GM19467 (cell line): ENCODE data around the gene NANOGP8.
A peak's percentile ranks its signal among the peaks of the same experiment; 100 is the strongest.
"Not testable (repeated sequence)": the region's sequence is repeated elsewhere in the genome, so short reads cannot be mapped to it uniquely, and the experiment has no call there.

Source experiments
- ATAC-seq: cut with Tn5 transposase; IDR thresholded peaks from one replicate; pipeline ENCODE4 v1.9.1; 2021; ENCODE audit warnings: mild to moderate bottlenecking, moderate library complexity; ENCODE audit not compliant: unreplicated experiment

NANOGP8 gene

DNA sequence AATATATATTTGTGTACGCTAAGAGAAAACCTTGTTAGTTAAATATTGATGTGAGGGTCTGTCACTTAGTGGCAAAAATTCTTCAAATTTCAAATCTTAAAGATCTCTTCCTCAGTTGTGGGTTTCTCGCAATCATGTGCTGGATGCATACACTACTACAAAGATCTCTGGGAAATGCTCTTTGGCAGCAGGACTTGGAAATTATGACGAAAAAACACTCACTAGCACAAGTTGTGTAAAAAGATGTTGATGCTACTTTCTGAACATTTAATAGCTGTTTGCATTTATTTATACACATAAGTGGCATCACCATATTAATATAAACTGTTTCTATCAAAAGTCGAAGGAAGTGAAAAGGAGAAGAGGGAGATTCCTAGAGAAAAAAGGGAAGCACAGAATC lies 10.8 kb upstream of the NANOGP8 start:
- ATAC-seq, result no peak

DNA sequence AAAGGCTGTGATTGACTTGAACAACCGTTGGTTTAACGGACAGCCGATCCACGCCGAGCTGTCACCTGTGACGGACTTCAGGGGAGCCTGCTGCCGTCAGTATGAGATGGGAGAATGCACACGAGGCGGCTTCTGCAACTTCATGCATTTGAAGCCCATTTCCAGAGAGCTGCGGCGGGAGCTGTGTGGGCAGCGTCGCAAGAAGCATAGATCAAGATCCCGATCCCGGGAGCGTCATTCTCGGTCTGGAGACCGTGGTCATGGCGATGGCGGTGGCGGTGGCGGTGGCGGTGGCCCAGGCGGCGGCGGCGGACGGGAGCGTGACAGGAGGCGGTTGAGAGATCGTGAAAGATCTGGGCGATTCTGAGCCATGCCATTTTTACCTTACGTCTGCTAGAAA lies 7.8 kb upstream of the NANOGP8 start:
- ATAC-seq, result no peak

DNA sequence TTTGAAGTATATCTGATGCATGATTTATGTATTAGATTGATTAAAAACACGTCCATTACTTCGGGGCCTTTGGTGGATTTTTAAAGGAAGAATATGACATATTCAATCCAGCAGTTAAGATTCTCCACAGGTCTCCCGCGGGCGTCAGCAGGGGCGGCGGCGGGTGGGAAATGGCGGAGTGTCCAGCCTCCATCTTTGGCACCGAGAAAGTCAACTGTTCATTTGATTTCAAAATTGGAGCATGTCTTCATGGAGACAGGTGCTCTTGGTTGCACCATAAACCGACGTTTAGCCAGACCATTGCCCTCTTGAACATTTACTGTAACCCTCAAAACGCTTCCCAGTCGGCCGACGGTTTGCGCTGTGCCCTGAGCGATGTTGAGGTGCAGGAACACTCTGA lies 7.2 kb upstream of the NANOGP8 start:
- no peak for ATAC-seq

DNA sequence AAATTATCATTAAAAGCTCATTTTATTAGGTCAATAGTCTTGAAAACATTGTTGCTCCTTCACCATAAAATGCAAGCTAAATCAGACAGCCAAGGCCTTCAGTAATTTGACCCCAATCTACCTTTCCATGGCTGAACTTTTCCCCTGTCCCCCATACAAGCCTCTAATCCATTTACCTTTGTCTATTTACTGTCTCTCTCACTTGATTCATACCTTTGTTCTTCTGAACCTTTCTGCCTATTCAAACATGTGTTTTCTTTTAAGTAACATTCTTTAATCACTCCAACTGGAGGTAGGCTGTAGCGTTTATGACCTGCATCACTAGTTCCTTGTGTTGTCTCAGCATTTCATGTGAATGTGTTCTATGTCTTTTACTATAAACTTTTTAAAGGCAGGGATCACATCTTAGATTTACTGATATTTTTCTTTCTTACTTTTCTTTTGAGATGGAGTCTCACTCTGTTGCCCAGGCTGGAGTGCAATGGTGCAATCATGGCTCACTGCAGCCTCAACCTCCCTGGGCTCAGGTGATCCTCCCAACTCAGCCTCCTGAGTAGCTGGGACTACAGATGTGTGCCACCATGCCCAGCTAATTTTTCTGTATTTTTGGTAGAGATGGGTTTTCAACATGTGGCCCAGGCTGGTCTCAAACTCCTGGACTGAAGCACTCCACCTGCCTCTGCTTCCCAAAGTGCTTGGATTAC lies 5.2 kb upstream of the NANOGP8 start:
- no peak for ATAC-seq

DNA sequence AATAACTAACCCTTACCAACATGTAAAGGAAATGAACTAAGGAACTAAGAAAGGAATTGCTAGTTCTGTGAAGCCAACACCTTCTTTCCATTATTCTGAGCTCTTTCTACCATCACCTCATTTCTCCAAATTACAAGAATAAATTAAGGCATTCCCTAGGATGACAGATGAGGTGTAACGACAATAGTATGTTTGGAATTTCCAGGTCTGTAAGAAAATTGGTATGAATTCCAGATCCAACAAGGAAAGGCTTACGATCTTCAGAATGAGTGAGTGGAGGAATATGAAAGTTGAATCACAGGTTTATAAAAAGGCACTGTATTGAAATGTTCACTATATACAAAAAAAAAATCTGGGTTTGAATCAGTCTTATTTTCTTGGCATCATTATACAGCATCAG lies 4.5 kb upstream of the NANOGP8 start:
- no peak for ATAC-seq

DNA sequence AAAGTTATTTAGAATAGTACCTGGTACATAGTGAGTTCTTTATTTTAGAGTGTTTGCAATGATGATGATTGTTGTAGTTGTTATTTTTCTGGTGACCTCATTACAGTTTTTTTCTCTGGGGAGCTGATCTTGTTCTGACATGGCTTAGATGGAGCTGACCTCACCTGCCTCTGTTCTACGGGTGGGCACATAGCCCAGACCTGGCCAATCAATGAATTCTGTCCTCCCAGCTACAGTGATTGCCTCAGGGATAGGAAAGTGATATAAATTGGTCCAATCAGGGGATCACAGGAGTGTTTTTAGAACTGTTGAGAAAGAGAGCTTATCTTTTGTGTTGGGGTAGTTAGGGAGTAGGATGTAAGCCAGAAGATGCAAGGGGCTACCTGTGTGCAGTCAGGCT lies 3.2 kb upstream of the NANOGP8 start:
- no peak for ATAC-seq

DNA sequence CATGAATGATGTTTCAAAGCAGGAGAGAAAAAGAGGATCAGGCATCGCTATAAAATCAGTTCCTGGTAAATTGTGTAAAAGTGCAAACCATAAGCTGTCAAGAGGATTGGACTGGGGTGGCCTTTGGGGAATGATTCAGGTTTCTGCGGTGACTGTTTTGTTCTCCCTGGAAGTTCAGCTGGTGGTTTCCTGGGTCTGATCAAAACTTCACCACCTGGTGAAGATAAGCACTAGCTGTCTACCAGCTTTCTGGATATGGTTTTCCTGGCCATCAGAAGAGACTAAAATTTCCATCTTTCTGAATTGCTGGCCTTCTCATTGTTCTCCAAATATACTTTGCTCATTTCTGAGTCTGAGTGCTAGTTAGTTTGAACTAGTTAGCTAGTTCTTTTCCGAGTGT lies 2.7 kb upstream of the NANOGP8 start:
- ATAC-seq, result no peak

DNA sequence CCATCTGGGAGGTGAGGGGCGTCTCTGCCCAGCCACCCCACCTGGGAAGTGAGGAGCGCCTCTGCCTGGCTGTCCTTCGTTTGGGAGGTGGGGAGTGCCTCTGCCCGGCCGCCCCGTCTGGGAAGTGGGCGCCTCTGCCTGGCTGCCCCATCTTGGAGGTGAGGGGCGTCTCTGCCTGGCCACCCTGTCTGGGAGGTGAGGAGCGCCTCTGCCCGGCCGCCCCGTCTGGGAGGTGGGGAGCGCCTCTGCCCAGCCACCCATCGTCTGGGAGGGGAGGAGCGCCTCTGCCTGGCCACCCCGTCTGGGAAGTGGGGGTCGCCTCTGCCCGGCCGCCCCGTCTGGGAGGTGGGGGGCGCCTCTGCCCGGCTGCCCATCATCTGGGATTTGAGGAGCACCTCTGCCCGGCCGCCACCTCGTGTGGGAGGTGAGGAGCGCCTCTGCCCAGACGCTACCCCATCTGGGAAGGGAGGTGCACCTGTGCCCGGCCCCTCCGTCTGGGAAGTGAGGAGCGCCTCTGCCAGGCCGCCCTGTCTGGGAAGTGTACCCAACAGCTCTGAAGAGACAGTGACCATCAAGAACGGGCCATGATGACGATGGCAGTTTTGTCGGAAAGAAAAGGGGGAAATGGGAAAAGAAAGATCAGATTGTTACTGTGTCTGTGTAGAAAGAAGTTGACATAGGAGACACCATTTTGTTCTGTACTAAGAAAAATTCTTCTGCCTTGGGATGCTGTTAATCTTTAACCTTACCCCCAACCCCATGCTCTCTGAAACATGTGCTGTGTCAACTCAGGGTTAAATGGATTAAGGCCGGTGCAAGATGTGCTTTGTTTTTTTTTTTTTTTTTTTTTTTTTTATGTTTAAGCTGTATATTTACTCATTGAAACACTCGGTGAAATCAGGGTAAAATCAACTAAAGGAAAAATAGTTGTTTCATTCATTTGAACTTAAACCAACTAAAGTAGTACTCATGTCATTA lies 2.4 kb downstream of the NANOGP8 start:
- not testable (repeated sequence) for ATAC-seq

DNA sequence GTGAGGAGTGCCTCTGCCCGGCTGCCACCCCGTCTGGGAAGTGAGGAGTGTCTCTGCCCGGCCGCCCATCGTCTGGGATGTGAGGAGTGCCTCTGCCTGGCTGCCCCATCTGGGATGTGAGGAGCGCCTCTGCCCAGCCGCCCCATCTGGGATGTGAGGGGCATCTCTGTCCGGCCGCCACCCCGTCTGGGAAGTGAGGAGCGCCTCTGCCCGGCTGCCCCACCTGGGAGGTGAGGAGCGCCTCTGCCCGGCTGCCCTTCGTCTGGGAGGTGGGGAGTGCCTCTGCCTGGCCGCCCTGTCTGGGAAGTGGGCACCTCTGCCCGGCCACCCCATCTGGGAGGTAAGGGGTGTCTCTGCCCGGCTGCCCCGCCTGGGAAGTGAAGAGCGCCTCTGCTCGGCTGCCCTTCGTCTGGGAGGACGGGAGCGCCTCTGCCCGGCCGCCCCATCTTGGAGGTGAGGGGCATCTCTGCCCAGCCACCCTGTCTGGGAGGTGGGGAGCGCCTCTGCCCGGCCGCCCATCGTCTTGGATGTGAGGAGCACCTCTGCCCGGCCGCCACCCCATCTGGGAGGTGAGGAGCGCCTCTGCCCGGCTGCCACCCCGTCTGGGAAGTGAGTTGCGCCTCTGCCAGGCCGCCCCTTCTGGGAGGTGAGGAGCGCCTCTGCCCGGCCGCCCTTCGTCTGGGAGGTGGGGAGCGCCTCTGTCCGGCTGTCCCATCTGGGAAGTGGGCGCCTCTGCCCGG lies 3.3 kb downstream of the NANOGP8 start:
- not testable (repeated sequence) for ATAC-seq

DNA sequence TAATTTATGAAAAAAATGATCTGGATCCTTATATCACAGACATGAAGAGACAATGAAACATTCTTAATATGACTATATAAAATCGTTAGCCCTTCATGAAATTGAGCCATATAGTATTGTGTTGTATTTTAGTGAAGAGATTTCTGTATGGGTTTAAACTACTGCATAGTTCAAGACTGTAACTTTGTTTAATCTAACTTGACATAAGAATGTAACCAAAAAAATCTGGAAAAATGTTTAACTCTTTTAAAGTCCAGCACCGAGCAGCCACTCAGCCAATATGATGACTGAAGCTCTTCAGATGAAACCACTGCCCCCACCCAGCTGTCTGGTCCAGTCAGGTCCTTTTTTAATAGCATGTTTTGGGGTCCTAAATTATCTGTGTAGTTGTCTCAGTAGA lies 4.9 kb downstream of the NANOGP8 start:
- ATAC-seq, result no peak

DNA sequence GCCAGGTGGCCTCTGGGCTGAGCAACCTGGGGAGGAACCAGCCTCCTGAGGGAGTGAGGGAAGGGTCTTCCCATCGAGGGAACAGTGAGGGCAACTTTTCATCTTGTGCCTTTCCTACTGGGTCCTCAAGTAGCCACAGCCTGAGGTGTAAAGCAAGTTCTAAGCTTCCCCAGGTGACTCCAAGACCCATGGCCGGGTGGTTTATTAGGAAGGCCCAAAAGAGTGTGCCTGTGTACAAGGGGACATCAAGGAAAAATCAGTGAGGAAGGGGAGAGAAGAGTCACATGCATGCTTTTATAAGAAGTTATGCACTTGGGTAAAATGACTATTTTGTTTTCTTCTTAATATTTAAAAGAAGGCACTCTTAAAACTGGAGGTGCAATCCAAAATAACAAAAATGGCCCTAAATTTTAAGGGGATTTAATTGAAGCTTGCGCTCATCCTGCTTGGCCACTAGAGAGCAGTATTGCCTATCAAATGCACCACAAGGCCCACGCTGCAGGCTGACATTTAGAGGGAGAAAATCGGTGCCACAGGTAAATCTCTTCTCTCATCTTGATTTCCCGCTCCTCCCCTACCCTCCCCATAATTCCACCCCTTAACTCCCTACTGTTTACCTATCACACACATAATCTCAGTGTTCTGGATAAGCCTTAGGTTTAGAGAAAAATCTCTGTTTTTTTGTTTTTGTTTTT lies 6.7 kb downstream of the NANOGP8 start:
- ATAC-seq, result peak; percentile 63

DNA sequence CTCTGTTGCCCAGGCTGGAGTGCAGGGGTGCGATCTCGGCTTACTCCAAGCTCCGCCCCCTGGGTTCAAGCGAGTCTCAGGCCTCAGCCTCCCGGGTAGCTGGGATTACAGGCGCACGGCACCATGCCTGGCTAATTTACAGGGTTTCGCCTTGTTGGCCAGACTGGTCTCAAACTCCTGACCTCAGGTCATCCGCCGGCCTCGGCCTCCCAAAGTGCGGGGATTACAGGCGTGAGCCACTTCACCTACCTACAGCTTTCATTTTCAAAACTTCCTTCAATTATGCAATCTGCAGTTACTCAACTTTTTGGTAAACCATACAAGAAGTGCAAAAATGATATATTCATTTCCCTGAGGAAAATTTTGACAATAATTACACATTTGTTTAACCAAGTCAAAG lies 14.0 kb downstream of the NANOGP8 start:
- no peak for ATAC-seq

DNA sequence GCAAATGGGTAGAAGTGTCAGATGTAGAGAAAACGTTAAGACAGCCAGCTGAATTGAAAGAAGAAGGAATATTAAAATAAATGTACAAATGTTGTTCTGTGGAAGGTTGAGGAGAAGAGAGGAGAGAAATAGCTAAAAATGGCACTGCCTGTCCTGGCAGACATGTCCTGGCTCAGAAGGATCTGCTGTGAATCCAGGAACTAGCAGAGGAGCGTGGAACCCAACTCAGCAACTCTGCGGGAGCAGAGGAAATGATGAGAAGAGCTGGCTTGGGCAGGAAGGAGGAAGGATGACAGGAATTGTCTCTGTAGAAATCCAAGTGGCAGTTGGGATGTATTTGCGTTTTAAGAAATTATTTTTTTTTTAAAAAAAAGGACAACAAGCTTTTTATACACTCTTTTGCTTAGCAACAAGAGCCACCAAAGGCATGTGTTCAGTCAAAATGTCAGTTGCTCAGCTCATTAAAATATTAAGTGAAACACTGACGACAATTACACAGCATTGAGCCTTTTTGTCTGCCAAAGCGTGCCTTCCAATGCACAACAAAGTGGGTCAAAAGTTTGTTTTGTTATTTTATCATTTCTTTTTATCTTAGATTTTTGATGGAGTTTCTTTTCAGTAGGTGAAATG lies 16.1 kb downstream of the NANOGP8 start:
- no peak for ATAC-seq

DNA sequence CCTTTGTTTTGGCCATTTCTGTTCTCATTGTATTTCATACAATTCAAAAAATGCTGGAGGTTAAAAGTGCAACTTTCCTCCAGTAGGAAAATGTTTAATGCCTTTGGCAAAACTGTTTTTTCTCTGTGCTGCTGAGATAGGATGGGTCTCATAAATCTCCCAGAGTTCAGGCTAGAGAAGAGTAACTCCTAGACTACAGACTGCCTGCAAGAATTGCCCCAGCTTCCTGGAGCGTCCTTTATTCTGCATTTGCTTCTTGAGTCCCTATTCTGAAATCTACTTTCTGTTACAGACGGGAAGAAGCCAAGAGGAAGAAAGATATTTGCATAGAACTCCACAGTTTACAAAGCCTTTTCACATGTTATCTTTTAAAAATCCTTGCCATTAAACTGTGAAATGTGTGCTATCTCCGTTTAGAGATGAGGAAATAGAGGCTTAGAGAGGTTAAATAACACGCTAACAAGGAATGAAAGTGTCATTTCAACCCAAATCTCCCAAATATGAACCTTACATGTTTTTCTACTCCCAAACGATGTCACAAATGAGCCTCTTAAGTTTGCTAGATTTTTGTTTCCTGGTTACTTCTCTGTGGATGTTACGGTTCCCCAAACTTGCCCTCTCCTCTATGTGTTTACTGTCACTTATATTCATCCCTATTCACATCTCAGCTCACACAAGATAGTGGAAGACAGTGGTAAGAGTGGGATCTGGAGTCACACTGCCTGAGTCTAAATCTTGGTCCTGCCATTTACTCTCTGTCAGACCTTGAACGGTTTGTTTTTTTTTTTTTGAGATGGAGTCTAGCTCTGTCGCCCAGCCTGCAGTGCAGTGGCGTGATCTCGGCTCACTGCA lies 17.4 kb downstream of the NANOGP8 start:
- ATAC-seq, result no peak

DNA sequence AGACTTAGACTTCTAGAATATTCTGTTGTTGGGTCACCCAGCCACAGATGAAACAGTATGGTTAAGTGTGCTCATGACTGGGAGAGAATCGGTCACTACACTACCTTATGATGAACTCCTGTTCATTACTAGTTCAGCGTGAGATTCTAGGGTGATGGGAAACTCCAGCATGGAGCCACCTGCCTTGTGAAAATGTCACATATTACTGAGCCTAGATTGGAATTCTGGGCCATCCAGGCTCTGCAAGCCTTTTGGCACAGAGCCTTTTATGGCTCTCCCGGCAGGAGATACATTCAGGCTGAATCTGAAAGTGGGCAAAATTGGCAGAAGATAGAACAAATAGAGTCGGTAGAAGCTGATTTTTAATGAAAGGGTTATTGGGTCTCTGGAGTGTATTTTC lies 19.0 kb downstream of the NANOGP8 start:
- ATAC-seq, result no peak

DNA sequence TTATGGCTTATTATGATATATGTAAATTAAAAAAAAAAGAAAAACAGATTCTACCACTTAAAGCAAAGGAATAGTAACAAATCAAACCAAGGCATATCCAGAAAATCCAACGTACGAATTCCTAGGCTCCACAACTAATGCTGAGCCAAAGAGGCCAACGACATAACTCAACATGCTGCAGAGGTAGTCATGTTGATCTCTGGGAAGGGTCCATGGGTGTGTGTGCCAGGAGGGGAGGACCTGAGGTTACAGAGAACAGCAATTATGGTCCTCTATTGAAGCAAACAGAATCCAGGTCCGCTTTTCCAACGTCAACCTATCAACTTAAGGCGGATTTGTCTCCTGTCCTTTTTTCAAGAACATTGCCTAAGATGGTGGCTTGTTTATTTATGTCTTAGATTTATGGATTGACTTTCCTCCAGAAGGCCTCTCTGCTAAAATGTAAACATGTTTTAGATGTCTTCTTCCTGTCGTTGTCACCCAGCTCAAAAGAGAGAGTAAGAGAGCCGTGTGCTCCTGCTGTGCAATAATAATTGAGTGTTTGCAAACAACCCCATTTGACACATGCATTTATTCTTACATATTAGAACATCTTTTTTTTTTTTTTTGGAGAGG lies 20.4 kb downstream of the NANOGP8 start:
- no peak for ATAC-seq

DNA sequence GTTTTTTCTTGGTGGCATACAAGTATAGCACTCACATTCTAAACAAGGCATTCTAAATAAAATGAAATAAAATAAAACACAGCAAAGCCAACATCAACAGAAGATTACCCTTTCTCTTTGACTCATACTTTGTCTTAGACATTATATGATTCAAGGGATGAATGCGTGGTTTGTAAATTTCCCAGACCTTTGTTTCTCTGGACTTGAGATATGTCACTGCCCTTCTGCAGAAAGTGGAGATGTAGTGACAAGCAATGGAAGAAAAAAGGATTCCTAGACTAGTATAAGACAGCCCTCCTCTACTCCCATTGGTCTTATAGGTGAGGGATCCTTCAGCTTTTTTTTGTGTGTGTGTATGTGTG lies 22.4 kb downstream of the NANOGP8 start:
- ATAC-seq, result no peak

DNA sequence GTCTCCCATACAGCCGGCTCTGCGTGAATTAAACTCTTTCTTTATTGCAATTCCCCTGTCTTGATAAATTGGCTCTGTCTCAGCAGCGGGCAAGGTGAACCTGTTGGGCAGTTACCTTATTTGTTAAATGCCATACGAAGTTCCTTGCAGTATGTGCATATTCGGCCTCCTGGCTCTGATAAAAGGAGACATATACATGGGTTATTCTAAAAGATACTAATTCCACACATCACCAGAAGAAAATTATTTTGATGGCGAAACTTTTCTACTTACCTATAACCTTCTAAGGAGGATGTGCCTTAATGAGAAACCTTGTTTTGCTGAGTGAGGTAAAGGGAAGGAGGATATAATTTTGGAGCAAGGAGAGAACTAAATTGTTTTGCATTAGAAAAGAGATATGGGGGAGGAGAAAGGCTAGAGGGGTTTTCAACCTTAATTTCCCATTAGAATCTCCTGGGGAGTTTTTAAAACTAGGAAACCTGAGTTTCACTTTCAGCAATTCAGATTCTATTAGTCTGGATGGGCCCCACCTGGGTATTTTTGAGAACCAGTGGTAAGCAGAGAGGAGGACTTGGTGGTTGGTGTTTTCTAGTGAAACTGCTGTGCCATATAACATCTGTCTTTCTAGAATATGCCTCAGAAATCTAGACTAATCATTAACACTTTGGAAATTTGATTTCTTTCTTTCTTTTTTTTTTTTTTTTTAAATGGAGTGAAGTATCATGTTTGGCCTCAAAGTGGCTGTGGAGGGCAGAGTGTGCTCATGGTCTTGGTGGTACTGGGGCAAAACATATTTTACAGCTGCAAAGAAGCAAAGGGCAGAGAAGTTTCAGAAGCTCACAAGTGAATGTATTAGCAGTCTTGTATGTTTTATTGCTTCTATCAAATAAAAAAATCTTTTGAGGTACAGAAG lies 23.0 kb downstream of the NANOGP8 start:
- no peak for ATAC-seq
